GM19452 (cell line): ENCODE measurements around the gene TMEM161B.
A peak's percentile ranks its signal among the peaks of the same experiment; 100 is the strongest.
"Not testable (repeated sequence)": the region's sequence is repeated elsewhere in the genome, so short reads cannot be mapped to it uniquely, and the experiment has no call there.

Source experiments
- ATAC-seq: cut with Tn5 transposase; IDR thresholded peaks from one replicate; pipeline ENCODE4 v1.9.1; 2021; ENCODE audit not compliant: unreplicated experiment

Gene TMEM161B

GRCh38 chr5:88268385-88269184 is at the start of gene TMEM161B:
TSS of gene TMEM161B (minus strand) at chr5:88268845. CDS start at chr5:88268723, 122 bp downstream.
- ATAC-seq = peak; percentile 99

GRCh38 chr5:88304356-88304755 is 35.7 kb upstream of the TMEM161B start:
- no peak for ATAC-seq

GRCh38 chr5:88298425-88298824 is 29.8 kb upstream of the TMEM161B start:
- ATAC-seq = no peak

GRCh38 chr5:88290801-88291200 is 22.2 kb upstream of the TMEM161B start:
- ATAC-seq = no peak

GRCh38 chr5:88288528-88289197 is 20.0 kb upstream of the TMEM161B start:
- ATAC-seq = no peak

GRCh38 chr5:88287846-88288527 is 19.3 kb upstream of the TMEM161B start:
- no peak for ATAC-seq

- ATAC-seq = no peak
Observed at GRCh38 chr5:88287302-88287701, 18.7 kb upstream of the TMEM161B start.

- no peak for ATAC-seq
Observed at GRCh38 chr5:88283690-88284089, 15.0 kb upstream of the TMEM161B start.

GRCh38 chr5:88281322-88281721 is 12.7 kb upstream of the TMEM161B start:
- no peak for ATAC-seq

- ATAC-seq = no peak
Observed at GRCh38 chr5:88279584-88279983, 10.9 kb upstream of the TMEM161B start.

GRCh38 chr5:88276378-88276777 is 7.7 kb upstream of the TMEM161B start:
- ATAC-seq = no peak

- ATAC-seq = no peak
Observed at GRCh38 chr5:88275581-88275980, 6.9 kb upstream of the TMEM161B start.

GRCh38 chr5:88269222-88269771 is 652 bp upstream of the TMEM161B start:
- peak; percentile 10 for ATAC-seq

- ATAC-seq = not testable (repeated sequence)
Observed at GRCh38 chr5:88264565-88264964, 4.1 kb downstream of the TMEM161B start.

GRCh38 chr5:88263349-88263748 is 5.3 kb downstream of the TMEM161B start:
- no peak for ATAC-seq

GRCh38 chr5:88262116-88262515 is 6.5 kb downstream of the TMEM161B start:
- no peak for ATAC-seq

GRCh38 chr5:88258636-88259035 is 10.0 kb downstream of the TMEM161B start:
- no peak for ATAC-seq

- ATAC-seq = no peak
Observed at GRCh38 chr5:88256872-88257271, 11.8 kb downstream of the TMEM161B start.

GRCh38 chr5:88256037-88256436 is 12.6 kb downstream of the TMEM161B start:
- no peak for ATAC-seq

GRCh38 chr5:88254320-88254719 is 14.3 kb downstream of the TMEM161B start:
- ATAC-seq = no peak

GRCh38 chr5:88251048-88251711 is 17.5 kb downstream of the TMEM161B start:
- peak; percentile 85 for ATAC-seq
